ENCODE results near the gene CARS1. TPM values are rescaled to one million over a fixed set of nuclear protein-coding genes. Genes with fewer than 3 reads are reported as not detected.

The CARS1 gene
- total and polyA plus RNA-seq, 2 of the 4 experiments (the other 2 are of a cell fraction) = 72.7 to 78.3 TPM

GRCh38 chr11:3074912-3075589 lies 17.8 kb upstream of the CARS1 start:
- intact Hi-C loops (cut with micrococcal nuclease) (no loop called here), in situ Hi-C loops (cut with MboI; ENCODE audit: low sequenced_read_pairs) (loop anchor here (25.0 kb wide), 1 partner anchor 337 kb away; no protein-coding TSS in a partner anchor), dilution Hi-C loops (cut with HindIII; ENCODE audit: low sequenced_read_pairs, unreplicated experiment) (no loop called here)
- no peak overlapping the region for H3K18ac ChIP-seq (ENCODE audit: low read depth, low read length)
- no peak overlapping the region for H3K23ac ChIP-seq (ENCODE audit: low read depth, low read length)
- H3K4ac ChIP-seq (ENCODE audit: low read depth, low read length) = no peak overlapping the region
- H3K9me3 ChIP-seq (ENCODE audit: control insufficient read depth, insufficient read depth, low read length) = no peaks in the 10 kb centered on the region
- H4K91ac ChIP-seq (ENCODE audit: insufficient read depth, low read depth, low read length) = no peak overlapping the region
- H3K9ac ChIP-seq (ENCODE audit: low read depth, low read length) = no peak overlapping the region
- H3K56ac ChIP-seq (ENCODE audit: extremely low read depth, insufficient read depth, low read length) = no peak overlapping the region
- no peak overlapping the region for H2BK15ac ChIP-seq (ENCODE audit: low read depth, low read length)
- no peak overlapping the region for H4K8ac ChIP-seq (ENCODE audit: low read depth in 2 of 2, low read length in 2 of 2)
- TF ChIP-seq MXI1 (IDR thresholded peaks at IDR 0.05; ENCODE audit: borderline replicate concordance, low read depth, low read length) (no peak), POLR2A (IDR thresholded peaks at IDR 0.05; ENCODE audit: low read depth, low read length) (no peak)
- no peaks in the 10 kb centered on the region for H3K9me1 ChIP-seq (ENCODE audit: insufficient read depth, low read length)
- H3K36me3 ChIP-seq (ENCODE audit: control insufficient read depth, insufficient read depth, low read length) = no peaks in the 10 kb centered on the region
- H4K5ac ChIP-seq (ENCODE audit: low read depth, low read length) = no peak overlapping the region
- no peak overlapping the region for H2AK5ac ChIP-seq (ENCODE audit: low read depth, low read length)
- no peak overlapping the region for H3K4me2 ChIP-seq (ENCODE audit: low read depth, low read length)
- no peak overlapping the region for H2AFZ ChIP-seq (replicated peaks; ENCODE audit: low read length, poor library complexity)
- DNase-seq (no peak), ATAC-seq (ENCODE audit: low read depth) (no peak)
- no peak overlapping the region for H2BK120ac ChIP-seq (ENCODE audit: low read depth, low read length)
- CTCF ChIA-PET = interaction anchor here (1.0 kb wide), 1 partner anchor 25 kb away, joined by 3 read pairs; no protein-coding TSS in a partner anchor
- H2BK5ac ChIP-seq (ENCODE audit: low read depth, low read length, poor library complexity, severe bottlenecking) = no peak overlapping the region
- no TSS peak for BruUV-seq (replicated peaks)
- H3K4me3 ChIP-seq (ENCODE audit: insufficient read depth, low read depth, low read length) = no peak overlapping the region
- no peak overlapping the region for H2BK20ac ChIP-seq (ENCODE audit: low read depth, low read length)
- no CpG with 5 or more reads among the region's 8 CpGs for WGBS, 2 experiments (ENCODE audit: extremely low coverage in 2 of 2, insufficient read length in 1 of 2)
- H2AK9ac ChIP-seq (replicated peaks; ENCODE audit: low read depth, low read length, poor library complexity) = no peak overlapping the region
- H3K27ac ChIP-seq (ENCODE audit: insufficient read depth, low read length) = no peak overlapping the region
- peaks cover 2% of the 10 kb centered on the region for H3K27me3 ChIP-seq (ENCODE audit: control insufficient read depth, insufficient read depth, low read length)
- POLR2A ChIA-PET (ENCODE audit: unreplicated experiment) = no interaction called here
- H4K20me1 ChIP-seq (ENCODE audit: insufficient read depth, low read length) = no peaks in the 10 kb centered on the region
- no peaks in the 10 kb centered on the region; the same call in 1 of the 2 replicates for H3K4me1 ChIP-seq (ENCODE audit: control insufficient read depth, insufficient read depth, low read length)
- no peaks in the 10 kb centered on the region for H3K79me1 ChIP-seq (ENCODE audit: low read depth in 1 of 2, low read length in 2 of 2)
- H3K14ac ChIP-seq (replicated peaks; ENCODE audit: low read depth, low read length) = no peak overlapping the region

Data from IMR-90 (cell line).